SH-SY5Y (cell line): ENCODE measurements around the gene BTBD3.

Experiments
- GATA2 ChIP-seq: IDR thresholded peaks from 2 replicates; pipeline ENCODE4 v1.6.1; 2011; ENCODE audit warnings: mild to moderate bottlenecking, low read depth, low read length
- GATA3 ChIP-seq: IDR thresholded peaks from 2 replicates; pipeline ENCODE4 v1.6.1; 2011; ENCODE audit warnings: low read depth, mild to moderate bottlenecking, low read length, moderate library complexity

- no peak for TF ChIP-seq GATA3
- no peak for TF ChIP-seq GATA2
These were observed 5.6 kb upstream of the BTBD3 start for GRCh38 chr20:11912013-11912658.
